GM21717 (cell line): ENCODE measurements around the gene MATN4.
"Not testable (repeated sequence)": the region's sequence is repeated elsewhere in the genome, so short reads cannot be mapped to it uniquely, and the experiment has no call there.

Source experiments
- ATAC-seq: cut with Tn5 transposase; IDR thresholded peaks from one replicate; pipeline ENCODE4 v1.9.1; 2021; ENCODE audit warnings: mild to moderate bottlenecking, moderate library complexity; ENCODE audit not compliant: unreplicated experiment

The MATN4 gene

GRCh38 chr20:45308117-45308778, at the start of gene MATN4:
TSS of gene MATN4 (minus strand) at chr20:45308299. CDS start at chr20:45305582, 2,717 bp downstream.
- no peak for ATAC-seq

GRCh38 chr20:45355209-45356084, 47.3 kb upstream of the MATN4 start:
- no peak for ATAC-seq

GRCh38 chr20:45354423-45355208, 46.5 kb upstream of the MATN4 start:
- no peak for ATAC-seq

GRCh38 chr20:45353746-45354145, 45.6 kb upstream of the MATN4 start:
- no peak for ATAC-seq

GRCh38 chr20:45352729-45353128, 44.6 kb upstream of the MATN4 start:
- no peak for ATAC-seq

DNA sequence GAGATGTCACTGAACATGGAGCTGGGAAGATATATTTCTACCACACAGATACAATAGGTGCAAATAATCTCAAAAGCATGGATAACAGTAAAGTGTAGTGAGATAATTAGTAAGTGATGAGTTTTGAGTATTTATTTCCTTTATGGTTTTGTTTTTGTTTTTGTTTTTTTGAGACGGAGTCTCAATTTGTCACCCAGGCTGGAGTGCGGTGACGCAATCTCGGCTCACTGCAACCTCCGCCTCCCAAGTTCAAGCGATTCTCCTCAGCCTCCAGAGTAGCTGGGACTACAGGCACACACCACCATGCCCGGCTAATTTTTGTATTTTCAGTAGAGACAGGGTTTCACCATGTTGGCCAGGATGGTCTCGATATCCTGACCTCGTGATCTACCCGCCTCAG, 42.7 kb upstream of the MATN4 start:
- not testable (repeated sequence) for ATAC-seq

GRCh38 chr20:45350217-45350616, 42.1 kb upstream of the MATN4 start:
- ATAC-seq: no peak

GRCh38 chr20:45347936-45348778, 40.1 kb upstream of the MATN4 start, which contains the start of gene SDC4:
TSS of gene SDC4 (minus strand) at chr20:45348424. CDS start at chr20:45348384, 40 bp downstream.
- no peak for ATAC-seq

GRCh38 chr20:45347297-45347935, 39.3 kb upstream of the MATN4 start:
- ATAC-seq: no peak

DNA sequence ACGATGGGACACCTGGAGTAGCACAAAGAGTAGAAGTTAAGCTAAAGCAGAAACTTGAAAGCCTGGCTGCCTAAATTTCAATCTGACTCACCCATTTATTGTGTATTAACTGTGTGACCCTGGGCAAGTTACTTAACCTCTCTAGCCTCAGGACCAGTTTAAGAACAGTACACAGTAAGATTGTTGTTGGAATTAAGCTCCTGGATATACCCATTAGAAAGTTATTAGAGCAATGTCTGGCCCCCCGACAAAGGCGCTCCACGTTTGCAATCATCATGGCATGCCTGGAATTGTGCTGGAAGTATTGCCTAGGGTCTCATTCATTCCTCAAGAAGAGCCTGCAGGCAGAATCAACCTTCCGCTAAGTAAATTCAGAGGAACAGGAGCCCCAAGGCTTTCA, 38.8 kb upstream of the MATN4 start:
- ATAC-seq: no peak

GRCh38 chr20:45346291-45346718, 38.2 kb upstream of the MATN4 start:
- ATAC-seq: no peak

DNA sequence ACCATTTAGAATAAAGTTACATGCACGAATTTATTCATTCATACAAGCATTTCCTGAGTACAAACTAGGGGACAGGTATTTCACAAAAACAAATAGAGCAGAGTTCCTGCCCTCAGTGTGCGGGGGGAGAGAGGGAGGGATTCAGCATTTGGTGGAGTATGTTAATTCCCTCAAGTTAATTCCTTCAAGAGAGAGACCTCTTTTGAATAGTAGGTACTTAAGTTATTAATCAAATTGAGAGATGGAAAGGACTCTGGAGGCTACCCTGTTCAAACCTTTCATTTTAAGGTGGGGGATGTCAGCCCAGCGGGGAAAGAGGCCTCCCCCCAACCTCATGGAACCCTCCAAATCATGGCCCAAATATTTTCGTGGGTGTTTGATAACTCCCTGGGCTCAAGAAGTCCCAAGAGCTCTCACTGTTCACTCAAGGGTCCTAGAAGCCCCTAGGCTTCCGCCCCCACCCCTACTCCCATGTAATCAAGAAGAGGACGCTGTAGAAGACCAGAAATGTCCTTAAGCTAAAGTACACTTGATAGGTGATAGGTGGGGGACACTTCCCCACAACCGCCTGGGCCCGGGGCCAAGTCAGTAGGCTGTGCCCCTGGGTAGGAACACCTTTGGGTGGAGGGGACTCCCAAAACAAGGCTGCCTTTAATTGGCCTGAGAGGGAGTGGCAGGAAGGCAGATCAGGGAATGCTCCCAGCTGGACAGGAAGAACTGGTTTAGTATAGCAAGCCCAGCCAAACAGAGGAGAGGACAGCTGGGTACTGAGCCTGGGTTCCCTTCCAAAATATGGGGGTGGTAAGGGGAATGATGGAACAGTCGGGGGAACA, 37.2 kb upstream of the MATN4 start:
- ATAC-seq: no peak

DNA sequence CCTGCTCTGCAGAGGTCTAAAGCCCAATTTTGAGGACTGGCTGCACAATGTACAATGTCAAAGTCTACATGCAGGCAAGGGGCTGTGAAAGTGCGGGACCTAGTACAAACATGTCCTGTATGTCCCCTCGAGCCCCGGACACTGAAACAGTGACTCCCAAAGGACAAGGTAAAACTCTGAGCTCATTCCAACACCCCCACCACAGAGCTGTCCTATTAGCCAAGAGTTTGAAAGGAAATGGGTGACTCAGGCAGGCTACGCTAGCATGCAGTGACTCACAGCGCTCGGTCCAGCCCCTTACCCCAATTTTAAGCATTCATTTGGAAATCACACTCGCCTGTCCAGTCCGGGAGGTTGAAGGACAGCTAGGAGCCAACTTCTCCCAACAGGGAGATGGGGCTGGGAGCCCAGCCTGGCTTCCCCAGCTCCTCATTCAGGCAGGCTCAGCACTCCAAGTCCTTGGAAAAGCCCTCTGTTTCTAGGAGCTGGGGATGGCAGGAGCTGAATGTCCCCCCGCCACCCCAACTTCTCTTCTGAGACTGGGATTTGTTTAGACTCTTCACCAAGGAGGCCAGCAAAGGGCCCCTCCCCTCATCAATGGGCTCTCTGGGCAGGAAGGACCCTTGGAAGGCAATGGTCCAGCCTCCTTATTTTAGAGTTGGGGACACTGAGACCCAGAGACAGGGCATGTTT, 36.2 kb upstream of the MATN4 start:
- ATAC-seq: no peak

DNA sequence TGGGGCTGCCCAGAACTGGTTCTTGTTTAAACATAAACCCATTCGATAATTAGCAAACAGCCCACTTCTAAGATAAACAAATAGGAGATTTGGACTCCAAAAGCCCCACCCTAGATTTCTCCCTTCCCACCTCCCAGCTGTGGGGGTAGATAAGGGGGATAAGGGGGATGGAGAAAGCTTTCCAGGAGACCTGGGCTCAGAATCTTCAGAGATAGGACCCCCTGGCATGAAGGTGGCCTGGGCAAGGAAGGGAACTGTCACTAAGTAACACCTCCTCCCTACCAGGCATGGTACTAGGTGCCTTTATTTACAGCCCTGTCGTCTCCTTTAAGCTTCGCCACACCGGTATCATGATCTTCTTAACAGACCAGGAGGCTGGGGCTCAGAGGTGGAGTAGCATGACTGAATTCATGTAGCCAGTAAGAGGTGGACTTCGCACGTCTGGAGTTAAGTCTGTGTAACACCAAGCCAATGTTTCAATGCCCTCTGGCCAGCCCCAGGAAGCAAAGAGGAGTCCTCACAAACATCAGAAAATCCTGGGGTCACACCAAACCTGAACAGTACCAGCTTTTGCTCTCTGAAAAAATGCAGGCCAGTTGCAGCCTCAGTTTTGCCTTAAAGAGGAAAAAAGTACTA, 35.6 kb upstream of the MATN4 start:
- no peak for ATAC-seq

DNA sequence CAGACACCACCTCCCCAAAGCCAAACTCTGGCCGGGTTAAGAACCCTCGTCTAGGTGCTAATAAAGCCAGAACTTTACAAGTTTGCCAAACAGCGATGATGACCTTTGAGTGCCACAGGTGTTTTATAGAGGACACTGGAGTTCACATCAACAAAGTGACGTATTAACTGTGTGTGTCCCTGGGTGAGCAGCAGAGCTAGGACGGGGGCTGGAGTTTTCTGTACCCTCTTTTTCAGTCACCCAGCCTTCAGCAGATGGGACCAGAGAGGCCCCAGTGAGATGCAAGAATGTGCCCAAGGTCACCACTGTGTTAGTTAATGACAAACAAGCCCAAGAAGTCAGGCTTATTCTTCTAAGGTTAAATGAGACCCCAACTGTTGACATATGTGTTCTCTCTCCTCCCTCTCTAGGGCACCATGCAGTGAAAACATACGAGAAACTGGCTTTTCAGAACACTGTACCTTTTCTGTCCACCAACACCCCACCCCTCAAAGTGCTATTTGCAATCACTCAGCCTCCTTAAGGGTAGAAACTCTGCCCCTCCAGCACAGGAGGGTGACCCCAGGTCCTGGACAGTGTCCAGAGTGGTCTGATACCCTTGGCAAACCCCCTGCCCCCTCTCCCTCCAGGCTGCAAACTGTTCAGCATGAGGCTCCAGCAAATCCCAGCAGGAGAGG, 34.9 kb upstream of the MATN4 start:
- ATAC-seq: no peak

DNA sequence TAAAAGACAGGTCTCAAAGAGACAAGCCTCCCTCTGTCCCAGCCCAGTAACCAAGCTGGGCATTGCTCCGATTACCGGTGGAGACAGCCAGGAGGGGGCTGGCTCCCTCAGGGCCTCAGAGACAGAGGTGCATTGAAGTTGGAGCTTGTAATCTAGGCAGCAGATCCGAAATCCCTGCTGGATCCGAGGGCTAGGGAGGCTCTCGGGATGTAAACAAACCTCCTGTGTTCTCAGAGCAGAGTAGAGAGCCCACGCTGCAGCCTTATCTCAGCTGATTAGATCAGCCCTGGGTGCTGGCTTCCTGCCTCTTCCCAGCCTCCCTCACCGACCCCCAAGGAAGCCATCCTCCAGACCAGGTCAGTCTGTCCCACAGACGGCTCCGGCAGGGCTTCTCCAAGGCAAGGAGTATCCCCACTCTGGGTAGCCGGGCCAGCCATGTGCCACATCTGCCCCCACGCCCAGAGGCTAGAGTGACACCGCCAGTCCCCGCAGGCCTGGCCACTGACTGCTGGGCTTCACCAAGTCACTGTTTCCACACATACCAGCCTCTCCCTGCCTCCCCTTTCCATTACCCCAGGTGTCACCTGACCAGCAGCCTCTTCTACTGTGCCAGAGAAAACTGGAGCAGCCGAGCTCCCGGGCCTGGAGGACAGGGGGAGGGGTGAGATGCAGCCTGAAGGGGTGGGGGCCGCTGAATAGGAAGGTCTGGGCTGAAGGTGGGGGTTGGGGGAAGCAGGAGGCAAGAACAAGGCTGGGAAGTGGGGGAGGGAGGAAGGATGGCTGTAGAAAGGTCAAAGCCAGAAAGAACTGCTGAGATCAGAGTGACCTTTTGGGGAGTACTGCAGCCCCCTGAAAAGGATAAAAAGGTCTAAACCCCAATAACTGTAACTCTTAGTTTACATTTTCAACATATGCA, 34.1 kb upstream of the MATN4 start:
- no peak for ATAC-seq
